NCI-H460 (cell line): ENCODE measurements around the gene SLC9A2. TPM values are rescaled to one million over a fixed set of nuclear protein-coding genes. Genes with fewer than 3 reads are reported as not detected.
A peak's percentile ranks its signal among the peaks of the same experiment; 100 is the strongest.

Experiments
- DNase-seq: peaks from one replicate; pipeline ENCODE4 v3.0.0-alpha.2; 2016; ENCODE audit warnings: low read depth; ENCODE audit errors: extremely low read depth
- total RNA-seq: library from RNA; depleted of rRNA; stranded (reverse); fragments of >200 nt; shearing (Covaris generic); gene quantifications from 2 replicates; pipeline ENCODE4 v1.2.3, GENCODE V29; 2014

The SLC9A2 gene
- total RNA-seq, 1 experiment from 2014 or later, result 20.1 TPM

DNA sequence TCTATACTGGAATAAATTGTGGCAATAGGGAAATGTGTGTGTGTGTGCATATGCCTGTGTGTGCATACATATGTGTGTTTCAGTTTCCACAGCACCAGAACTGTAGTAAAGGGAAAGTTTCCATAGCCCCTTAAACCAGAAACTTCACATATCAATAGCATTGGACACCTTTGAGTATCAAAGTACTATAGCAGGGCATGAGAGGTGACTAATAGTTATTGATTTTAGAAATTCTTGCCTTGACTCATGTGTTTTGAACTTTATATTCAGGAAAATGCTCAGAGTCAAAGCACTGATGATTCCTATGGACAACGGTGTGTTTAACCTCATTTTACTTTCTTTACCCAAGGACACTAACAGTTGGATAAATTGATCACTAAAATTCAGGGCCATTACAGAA, 50.0 kb downstream of the SLC9A2 start:
- no peak for DNase-seq

DNA sequence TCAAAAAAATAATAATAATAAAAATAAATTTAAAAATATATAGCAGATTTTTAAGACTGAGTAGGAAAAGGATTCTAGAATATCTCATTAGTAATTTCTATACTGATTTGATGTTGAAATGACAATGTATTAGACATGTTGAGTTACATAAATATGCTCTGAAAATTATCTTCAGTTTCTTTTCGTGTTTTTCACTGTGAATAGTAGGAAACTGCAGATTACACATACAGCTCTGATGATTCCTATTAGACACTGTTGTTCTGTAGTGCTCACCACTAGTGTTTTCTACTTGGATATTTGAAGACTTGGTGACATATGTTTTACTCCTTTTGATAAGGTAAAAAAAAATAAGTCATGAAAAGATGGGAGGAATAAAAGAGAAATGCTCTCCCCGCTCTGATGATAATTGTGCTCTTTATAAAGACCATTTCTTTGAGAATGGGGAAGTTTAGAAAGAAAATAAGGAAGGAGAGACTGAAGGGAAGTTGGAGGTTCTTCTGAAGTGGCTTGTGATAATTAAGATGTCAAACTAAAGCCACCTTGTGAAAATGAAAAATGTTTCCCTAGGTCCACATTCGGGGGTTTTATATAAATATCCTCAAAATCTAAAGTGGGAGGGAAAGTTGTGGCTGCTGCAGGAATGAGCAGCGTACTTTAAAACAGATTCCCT, 52.9 kb downstream of the SLC9A2 start:
- no peak for DNase-seq

DNA sequence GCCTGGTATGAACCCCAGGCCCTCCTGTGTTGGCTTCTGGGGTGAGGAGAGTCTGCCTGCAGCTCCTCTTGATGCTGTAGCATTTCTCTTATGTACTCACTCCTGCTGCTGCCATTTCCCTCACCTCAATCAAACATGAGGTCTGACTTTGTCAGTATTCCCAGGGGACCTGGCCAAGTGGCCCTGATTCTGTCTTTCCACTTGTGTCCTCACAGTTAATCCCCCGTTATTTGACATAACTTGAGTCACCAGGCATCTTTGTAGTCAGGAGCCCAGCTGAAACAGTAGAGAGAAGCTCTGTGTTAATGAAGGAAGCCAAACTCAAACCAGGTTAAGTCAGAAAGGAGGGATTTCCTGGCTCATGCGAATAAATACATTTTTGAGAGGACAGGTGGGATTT, 55.0 kb downstream of the SLC9A2 start:
- no peak for DNase-seq

DNA sequence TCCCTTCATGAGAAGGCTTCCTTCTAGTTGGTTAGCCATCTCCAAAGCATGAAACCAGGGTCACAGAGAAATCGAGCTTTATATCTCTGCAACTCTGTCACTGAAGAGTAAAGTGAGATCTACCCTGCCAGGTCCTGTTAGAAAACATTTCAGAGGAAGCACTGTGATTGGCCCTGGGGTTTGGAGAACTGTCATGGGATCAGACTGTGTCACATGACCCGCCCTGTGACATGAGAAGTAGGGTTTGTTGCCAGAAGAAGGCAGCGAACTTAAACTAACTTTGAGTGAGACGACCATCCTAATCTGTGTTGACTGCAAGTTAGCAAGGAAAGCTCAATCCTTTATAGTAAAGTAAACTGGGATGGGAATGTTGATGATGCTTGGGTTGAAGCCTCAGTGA, 55.5 kb downstream of the SLC9A2 start:
- DNase-seq, result no peak

DNA sequence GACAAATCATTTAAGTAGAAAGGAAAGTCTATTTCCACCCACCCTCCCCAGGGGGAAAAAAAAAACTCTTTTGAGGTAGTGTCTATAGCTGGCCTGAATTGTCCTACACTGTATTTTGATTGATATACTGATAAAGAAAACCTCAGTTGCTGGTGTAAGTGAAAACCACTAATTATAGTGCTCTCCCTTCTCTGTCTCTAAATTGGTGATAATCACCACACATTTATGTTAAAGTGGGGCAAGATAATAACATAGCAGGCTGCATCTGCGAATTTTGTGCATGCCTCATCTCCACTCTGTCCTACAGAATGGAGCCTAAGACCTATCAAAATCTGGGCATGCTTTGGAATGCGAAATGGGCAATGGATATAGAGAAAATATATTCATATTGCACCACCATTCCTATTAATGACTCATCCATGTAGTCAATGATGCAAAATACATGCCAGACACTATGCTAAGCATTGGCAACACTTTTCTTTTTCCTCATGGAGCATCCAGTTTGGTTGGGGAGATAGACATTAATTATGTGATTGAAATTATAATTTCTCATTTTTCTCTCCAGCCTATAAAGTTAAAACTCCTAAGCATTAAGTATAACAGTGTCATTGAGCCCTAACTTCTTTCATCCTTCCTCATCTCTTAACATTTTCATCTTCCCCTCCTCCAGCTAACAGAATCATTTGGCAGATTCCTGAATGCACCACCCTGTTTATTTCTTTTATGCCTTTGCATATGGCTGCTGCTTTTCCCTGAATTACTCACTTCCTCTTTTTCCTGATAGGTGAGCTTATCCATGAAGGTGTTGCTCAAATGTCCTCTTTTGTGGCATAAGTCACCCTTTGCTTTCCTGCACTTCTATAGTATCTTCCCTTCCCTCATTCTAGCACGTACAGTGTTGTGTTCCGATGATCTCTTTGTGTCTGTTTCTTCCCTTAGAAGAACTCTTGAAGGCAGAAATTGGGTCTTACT, 58.2 kb downstream of the SLC9A2 start:
- DNase-seq, result no peak

DNA sequence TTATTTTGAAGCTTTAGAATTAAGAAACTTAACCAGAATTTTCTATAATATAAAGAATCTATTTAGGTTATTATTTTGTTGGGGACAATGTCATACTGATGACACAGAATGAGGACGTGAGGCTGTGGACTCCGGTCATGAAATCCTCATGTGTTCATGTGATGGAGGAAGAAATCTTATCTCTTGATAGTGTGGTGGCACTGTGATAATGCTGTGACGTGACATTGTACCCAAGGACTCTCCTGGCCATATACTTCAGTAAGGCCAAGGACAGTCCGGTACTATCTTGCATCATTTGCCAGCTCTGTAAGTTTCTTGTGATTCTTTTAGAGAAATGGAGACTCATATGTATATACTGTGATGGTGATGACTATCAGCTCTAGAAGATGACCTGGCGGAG, 59.1 kb downstream of the SLC9A2 start:
- DNase-seq, result no peak

DNA sequence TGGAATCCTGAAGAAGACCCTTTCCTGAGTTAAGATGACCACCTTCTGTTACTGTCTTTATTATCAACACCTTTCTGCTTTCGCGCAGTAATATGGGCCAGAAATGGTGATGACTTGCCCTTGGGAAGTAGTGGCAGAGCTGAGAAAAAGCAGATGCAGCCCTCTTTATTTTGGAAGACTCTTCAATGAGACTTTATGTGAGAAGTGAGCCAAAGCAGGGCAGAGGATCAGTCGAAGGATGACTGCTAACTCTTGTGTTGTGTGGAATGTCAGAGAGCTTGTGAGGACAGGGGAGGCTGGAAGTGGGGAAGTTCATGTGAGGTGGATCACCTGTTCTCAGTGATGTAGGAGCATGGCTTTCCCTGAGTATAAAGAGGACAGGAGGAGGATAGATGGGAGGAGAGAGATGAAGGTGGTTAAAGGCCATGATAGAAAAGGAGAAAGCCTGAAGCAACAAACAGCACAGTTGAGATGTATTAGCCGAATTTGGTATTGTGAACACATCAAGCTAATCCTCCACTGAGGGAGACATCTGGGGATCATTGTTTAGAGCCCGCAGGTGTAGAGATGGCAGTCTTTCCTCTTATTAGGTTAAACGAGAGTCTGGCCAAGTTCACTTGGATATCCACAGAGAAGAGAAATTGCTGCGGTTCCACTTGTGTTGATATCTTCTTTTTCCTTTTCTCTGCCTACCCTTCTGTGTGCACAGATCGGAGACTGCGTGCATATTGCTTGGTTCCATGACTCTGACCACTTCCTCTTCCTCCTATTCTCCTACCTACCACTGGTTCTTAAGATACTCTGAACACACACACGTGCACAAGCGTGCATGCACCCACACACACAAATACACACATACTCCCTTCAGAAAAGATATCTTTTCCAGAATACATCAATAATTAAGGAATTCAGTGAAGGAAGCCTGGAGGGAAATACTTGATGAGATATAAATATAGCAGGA, 67.4 kb downstream of the SLC9A2 start:
- no peak for DNase-seq

DNA sequence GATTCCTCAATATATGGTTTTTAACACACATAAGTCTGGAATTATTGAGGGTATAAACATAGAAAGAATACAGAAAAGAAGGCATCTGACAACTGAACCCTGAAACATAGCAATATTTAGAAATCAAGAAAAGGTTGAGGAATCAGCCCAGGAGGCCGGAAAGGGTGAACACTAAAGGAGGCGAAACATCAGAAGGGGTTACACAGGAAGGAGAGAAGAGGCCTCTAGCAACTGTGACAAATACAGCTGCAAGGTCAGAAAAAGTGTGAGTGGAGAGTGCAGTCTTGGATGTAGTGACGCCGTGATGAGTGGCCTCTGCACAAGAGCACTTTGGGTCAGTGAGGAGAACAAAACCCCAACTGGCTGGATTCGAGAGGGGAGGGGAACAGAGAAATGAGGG, 70.7 kb downstream of the SLC9A2 start:
- no peak for DNase-seq

DNA sequence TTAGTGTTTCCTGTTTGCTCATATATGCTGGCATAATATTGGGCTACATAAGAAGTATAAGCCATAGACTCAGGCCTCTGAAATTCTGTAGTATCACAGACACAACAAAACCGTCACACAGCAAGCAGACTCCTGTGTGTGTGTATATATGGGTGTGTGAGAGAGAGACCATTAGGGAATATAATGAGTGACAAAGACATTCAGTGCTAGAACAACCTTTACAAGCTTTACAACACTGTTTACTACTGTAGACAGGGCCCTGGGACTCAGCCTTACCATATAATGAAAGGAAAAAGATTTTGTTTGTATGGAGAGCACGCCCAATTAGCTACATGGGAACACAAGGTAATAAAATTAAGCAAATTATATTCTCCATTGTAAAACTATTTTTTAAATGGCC, 77.1 kb downstream of the SLC9A2 start:
- DNase-seq, result no peak

DNA sequence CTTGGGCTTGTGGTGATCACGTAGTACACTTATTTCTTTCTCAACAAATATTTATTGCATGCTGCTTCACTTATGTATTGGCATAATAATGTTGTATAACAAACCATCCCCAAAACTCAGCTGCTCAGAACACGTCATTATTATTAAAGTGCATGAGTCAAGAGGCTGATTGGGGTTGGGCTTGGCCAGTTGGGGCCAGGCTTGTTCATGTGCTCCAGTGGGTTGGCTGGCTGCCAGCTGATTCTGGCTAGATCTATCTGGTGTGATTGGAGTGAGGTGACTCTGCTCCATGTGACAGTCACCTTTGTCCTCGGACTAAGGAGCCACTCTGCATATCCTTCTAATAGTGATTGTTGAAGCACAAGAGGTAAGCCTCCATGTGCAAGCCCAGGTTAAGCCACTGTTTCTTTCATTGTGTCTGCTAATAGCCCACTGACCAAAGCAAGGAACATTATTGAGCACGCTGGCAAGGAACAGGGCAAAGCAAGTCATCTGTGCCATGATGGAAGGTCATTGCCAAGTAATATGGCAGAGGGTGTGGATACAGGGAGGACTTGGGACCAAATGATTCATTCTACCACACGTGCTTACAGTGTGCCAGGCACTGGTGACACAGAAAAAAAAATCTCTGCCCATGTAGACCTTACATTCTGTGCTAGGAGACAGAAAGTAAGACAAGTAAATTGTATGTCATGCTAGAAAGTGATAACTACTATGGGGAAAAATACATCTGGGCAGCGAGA, 79.2 kb downstream of the SLC9A2 start:
- no peak for DNase-seq

DNA sequence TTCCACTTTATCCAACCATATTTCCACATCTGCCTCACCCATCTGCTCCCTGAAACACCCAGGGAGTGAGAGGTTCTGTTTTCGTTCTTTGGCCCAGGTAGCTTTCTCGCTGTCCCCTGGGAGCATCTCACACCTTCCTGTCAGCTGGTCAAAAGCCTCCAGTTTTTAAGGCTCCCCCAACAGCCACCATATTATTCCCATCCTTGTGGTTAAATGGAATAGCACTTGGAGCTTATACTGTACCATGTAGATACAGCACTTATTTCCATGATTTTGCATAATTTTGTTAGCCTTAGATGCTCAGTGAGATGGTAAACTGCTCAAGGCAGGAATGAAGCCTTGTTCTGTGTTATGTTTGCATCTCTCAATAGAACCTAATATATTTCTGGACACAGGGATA, 84.0 kb downstream of the SLC9A2 start:
- no peak for DNase-seq

DNA sequence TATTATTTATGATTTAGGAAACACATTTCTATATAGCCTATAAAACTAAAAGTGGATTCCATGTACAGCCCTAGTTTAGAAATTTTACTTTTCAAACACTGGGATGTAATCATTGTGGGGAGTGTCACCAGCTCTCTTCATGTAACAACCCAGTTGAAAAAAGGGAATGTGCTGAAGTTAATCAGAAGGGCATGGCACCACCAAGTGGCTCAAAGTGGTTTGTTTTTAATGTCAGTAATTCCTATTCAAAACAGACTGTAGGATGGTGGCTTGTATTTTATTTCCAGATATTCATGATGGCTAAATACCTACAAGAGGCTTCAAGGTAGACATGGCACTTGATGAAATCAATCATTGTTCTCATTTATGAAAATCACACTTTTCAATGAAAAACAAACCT, 84.4 kb downstream of the SLC9A2 start:
- peak; percentile 41 for DNase-seq

DNA sequence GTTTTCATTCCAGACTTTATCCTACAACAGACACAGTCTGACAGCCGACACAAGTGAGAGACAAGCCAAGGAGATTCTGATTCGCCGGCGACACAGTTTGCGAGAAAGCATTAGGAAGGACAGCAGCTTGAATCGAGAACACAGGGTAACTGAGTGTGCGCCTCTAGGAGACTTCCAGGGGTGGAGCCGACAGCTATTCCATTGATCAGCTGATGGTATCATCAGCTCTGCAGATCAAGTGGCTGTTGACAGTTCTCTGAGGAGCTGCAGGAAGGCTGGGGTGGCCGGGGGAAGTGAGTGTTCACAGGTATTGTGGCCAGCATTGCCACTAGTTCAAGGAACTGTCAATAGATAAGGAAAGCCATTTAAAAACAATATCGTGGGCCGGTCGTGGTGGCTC, 85.2 kb downstream of the SLC9A2 start:
- DNase-seq, result no peak

DNA sequence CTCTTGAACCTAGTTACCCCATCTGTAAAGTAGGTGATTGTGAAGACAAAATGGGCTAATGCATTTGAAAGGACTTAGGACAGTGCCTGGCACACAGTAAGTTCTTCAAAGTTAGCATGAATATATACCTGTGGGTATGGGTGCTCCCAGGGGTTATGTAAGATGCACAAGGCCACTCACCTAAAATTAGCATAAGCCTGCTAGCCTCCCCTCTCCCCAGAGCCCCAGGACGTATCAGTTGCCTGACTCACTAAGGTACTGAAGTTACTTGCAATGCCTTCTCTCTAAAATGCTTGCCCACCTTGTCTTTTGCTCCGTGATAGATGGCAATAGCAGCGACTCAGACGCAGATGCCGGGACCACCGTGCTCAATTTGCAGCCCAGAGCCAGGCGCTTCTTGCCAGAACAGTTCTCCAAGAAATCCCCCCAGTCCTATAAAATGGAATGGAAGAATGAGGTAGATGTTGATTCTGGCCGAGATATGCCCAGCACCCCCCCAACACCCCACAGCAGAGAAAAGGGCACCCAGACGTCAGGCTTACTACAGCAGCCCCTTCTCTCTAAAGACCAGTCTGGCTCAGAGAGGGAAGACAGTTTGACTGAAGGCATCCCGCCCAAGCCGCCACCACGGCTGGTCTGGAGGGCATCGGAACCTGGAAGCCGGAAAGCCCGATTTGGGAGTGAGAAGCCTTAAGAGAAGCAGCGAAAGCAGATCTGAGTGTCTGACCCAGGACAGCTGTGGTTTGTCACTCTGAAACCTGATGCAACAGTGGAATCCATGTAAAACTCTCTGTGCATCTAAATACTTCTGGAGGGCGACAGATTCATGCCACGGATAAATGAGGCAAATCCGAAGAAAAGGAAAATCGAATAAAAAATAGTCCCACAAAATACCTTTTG, 88.7 kb downstream of the SLC9A2 start:
- DNase-seq, result no peak

DNA sequence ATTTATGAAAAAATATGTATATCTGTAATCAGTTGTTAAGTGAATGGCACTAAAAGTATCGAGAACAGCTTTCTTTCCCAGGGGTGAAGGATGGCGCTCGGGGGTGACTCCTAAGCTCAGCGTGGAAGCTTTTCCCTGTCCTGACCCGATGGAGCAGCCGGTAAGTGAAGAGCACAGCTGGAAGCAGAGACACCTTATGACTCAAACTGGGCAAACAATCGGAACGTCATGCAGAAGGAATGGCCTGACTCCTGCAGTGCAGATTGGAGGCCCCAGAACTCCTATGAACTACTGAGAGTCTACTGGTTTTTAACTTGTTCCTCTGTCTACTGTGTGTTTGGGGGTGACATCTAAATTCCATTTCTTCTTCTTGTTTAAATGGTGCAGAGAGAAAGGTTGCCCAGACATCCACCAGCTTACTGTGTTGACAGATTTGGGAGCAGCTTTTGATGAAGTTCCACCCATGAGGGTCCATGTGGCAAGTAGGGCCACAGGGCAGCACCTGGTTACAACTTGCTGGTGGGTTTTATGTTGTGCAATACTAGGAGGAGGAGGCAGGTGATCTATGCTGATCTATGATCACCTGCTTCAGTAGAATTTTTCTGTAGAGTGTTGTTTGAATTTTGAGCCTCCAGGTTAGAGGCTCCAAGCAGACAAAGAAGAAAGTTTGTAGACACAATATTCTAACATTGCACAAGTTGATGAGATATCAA, 89.7 kb downstream of the SLC9A2 start:
- peak; percentile 16 for DNase-seq

DNA sequence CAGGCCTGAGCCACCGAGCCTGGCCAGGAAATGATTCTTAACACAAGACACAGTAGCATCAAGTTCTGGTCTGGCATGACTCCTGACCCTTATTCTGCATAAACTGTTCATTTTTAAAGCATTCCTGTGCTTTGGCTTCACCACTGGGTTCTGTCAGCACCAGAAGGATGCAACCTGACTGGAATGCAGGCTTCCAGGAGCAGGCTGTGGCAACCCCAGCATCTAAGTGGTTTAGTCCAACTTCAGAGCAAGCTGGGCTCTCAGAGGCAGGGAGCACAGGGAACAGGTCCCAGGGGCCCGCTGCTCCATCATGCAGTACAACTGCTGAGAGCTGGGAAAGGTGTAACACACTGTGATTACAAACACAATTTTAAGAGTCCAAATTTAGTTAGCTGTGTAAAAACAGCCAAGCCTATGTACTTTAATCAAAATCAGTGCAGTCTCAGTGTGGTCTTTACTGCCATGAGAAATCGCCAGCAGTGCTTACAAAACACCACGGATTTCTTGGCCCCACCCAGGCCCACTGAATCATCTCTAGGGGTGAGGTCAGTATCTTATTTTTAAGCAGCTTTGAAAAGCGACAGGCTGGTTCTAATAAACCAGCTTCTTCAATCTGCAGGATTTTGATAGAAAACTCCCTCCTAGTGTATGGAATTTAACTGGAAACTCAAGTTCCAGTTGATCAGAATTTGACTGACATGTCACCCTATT, 98.1 kb downstream of the SLC9A2 start:
- no peak for DNase-seq

DNA sequence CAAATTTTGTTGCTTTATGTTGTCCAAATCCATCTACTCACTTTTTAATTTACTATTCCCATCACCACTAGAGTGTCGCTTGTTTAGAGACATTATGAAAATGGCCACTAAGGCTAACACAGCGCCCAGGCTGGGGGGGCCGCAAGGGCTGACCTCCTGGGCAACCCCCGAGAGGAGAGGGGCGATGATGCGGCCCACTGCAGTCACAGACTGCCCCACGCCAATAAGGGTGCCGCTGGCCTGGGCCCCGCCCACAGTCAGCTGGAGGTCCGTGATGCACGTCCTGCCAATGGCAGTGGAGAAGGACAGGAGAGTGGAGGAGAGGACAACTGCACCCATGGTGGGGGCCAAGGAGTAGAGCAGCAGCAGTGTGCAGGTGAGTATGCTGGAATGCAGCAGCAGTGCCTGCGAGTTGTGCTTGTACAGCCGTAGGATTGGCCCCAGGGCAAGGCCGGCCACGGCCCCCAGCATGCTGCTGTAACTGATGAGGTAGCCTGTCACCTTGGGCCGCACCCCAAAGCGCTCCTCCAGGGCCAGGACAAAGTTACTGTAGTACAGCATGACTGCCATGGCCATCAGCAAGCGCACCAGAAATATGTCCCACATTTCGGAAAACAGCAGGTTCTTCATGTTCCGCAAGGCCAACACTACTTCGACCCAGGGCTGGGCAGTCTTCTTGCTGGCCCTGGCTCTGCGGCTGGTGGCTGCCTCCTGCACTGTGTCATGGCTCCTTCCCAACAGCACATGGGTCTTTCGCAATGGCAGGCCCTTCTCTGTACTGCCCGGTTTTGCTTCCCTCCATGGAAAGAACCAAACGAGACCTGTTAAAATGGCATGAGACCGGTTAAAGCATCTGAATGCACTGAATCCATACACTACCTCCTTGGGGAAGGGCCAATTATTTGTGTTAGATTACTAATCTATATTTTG, 99.3 kb downstream of the SLC9A2 start:
- no peak for DNase-seq
